ENCODE data around the gene ZCCHC8.
"Not testable (repeated sequence)": the region's sequence is repeated elsewhere in the genome, so short reads cannot be mapped to it uniquely, and the experiment has no call there.

The ZCCHC8 gene

DNA sequence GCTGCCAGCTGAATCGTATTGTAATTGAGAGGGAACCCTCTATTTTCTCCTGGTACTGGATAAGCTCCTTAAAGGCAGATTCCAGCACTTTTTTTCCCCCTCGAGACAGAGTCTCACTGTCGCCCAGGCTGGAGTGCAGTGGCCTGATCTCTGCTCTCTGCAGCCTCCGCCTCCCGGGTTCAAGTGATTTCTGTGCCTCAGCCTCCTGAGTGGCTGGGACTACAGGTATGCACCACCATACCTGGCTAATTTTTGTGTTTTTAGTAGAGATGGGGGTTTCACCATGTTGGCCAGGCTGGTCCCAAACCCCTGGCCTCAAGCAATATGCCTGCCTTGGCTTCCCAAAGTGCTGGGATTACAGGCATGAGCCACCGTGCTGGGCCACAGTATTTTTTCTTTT is 30.9 kb downstream of the ZCCHC8 start:
- DNase-seq = not testable (repeated sequence)

DNA sequence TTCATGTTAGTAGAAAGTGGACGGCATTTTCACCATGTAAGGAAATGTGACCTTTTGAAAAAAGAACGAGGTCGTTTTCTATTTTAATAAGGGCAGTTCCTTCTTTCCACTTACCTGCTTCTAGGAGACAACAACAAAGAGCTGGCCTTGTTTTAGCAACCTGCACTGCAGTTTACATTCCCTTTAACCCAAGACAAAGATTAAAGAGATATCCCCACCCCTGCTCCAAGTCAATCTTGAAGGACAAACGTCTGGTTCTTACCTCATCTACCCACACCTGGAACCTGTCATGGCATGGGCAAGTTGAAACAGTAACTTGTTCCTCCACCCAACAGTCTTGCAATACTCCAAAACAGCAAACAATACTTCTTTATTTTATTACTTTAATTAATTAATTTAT is 32.7 kb downstream of the ZCCHC8 start:
- DNase-seq = no peak

DNA sequence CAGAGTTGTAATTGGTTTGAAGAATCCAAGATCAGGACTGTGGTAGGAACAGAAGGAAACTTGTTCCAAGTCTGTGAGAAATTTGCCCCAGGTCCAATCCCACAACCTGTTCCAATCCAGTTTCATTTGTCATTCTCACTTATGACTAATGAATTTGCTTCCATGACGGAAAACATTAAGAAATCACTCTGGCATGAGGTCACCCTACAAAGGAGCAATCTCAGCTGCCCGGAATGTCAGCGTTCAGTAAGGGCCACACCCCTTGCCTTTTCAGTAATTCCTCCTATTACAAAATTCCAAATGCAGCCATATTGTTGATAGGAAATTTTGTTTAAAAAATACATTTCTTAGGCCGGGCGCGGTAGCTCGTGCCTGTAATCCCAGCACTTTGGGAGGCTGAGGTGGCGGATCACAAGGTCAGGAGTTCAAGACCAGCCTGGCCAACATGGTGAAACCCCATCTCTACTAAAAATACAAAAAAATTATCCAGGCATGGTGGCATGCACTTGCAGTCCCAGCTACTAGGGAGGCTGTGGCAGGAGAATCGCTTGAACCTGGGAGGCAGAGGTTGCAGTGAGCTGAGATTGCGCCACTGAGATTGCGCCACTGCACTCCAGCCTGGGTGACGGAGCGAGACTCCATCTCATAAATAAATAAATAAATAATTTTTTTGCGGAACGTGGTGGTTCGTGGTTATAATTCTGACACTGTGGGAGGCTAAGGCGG is 36.3 kb downstream of the ZCCHC8 start:
- not testable (repeated sequence) for DNase-seq

DNA sequence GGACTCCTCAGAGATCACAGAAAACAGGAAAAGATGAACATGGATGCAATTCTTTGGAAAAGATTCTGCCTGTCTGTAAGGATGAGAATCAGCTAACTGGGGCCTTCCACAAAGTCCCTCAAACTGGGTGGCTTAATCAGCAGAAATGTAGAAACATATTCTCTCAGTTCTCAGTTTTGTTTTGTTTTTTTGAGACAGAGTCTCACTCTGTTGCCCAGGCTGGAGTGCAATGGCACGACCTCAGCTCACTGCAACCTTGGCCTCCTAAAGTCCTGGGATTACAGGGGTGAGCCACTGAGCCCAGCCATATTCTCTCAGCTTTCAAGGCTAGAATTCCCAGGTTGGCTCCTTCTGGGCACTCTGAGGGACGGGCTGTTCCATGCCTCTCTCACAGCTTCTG is 40.1 kb downstream of the ZCCHC8 start:
- no peak for DNase-seq

DNA sequence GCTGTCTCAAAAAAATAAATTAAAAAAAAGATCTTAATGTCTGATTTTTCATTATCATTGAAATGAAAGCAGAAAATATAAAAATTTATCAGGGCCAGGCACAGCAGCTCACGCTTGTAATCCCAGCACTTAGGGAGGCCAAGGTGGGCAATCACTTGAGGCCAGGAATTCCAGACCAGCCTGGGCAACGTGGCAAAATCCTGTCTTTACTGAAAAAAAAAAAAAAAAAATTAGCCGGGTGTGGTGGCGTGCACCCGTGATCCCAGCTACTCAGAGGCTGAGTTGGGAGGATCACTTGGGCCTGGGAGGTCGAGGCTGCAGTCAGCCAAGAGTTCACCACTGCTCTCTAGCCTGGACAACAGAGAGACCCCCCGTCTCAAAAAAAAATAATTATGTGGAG is 40.7 kb downstream of the ZCCHC8 start:
- no peak for DNase-seq

- DNase-seq = no peak
Observed at GRCh38 chr12:122459211-122459610, 41.5 kb downstream of the ZCCHC8 start.

- no peak for DNase-seq
Observed at GRCh38 chr12:122458105-122459035, 42.4 kb downstream of the ZCCHC8 start.

DNA sequence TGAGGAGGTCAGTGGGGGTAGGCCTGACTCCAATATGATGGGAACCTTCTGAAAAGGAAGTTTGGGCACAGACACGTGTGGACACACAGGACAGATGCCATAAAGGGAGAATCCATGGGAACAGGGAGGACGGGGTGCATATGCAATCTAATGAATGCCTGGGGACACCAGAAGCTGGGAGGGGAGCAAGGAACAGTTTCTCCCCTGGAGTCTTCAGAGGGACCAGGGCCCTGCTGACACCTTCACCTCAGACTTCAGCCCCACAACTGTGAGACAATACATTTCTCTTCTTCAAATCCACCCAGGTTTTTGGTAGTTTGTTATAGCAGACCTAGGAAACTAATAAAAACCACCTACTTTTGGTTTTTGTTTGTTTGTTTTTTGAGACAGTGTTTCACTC is 43.1 kb downstream of the ZCCHC8 start:
- no peak for DNase-seq

DNA sequence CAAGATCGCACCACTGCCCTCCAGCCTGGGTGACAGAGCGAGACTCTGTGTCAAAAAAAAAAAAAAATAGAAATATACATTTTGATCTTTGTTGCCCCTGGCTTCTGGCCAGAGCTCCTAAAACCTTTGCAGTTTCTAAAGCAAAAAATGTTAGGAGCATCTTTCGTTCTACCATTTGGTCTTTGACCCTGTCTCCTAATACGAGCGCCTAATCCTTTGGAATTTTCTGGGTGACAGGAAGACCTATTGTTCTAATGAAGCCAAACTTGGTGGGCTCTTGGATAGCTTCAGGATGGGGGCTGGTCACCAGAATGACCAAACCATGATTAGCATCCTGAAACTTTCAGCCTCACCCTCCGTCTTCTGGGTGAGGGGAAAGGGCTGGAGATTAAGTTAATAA is 46.0 kb downstream of the ZCCHC8 start:
- DNase-seq = no peak

DNA sequence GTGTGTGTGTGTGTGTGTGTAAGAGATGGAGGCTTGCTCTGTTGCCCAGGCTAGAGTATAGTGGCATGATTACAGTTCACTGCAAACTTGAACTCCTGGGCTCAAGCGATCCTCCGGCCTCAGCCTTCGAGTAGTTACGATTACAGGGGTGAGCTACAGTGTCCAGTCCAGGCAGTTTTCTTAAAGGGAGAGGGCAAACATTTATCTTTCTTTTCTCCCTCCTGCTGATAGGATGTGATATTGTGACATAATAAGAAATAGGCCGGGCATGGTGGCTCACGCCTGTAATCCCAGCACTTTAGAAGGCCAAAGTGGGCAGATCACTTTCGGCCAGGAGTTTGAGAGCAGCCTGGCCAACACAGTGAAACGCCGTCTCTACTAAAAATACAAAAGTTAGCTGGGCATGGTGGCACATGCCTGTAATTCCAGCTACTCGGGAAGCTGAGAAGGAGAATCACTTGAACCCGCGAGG is 46.4 kb downstream of the ZCCHC8 start:
- no peak for DNase-seq

DNA sequence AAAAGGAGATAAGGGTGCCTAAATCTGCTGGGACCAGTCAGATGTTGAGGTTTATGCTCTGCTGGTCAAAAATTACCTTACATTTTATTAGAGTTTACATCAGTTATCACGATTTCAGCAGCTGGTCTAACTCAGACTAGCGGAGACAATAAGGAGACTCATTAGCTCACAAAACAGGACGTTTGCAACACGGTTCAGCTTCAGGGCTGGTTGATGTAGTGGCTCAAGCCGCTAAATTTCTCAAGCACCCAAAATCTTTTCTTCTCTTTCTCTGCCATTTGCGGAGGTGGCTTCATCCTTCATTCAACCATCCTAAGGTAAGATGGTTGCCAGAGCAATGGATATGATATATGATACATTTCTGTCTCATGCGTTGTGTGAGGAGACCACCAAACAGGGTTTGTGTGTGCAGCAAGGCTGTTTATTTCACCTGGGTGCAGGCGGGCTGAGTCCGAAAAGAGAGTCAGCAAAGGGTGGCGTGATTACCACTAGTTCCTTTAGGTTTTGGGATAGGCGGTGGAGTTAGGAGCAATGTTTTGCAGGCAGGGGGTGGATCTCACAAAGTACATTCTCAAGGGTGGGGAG is 47.9 kb downstream of the ZCCHC8 start:
- no peak for DNase-seq

- no peak for DNase-seq
Observed at GRCh38 chr12:122449317-122449716, 51.4 kb downstream of the ZCCHC8 start.

GRCh38 chr12:122447825-122448224 is 52.9 kb downstream of the ZCCHC8 start:
- not testable (repeated sequence) for DNase-seq

- DNase-seq = not testable (repeated sequence)
Observed at GRCh38 chr12:122446390-122446789, 54.3 kb downstream of the ZCCHC8 start.

DNA sequence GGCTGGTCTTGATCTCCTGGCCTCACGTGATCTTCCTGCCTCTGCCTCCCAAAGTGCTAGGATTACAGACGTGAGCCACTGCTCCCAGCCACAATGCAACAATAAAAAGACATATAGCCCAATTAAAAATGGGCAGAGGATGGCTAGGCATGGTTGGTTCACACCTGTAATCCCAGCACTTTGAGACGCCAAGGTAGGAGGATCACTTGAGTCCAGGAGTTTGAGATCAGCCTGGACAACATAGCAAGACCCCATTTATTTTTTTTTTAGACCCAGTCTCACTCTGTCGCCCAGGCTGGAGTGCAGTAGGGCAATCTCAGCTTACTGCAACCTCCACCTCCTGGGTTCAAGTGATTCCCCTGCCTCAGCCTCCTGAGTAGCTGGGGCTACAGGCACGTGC is 56.7 kb downstream of the ZCCHC8 start:
- not testable (repeated sequence) for DNase-seq

DNA sequence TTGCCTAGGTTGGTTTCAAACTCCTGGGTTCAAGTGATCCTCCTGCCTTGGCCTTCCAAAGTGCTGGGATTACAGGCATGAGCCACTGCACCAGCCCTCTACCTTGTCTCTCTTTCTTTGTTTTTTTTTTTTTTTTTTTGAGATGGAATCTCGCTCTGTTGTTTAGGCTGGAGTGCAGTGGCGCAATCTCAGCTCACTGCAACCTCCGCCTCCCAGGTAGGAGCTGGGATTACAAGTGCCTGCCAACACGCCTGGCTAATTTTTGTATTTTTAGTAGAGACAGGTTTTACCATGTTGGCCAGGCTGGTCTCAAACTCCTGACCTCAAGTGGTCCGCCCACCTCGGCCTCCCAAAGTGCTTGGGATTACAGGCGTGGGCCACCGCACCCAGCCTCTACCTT is 61.9 kb downstream of the ZCCHC8 start:
- DNase-seq = not testable (repeated sequence)

DNA sequence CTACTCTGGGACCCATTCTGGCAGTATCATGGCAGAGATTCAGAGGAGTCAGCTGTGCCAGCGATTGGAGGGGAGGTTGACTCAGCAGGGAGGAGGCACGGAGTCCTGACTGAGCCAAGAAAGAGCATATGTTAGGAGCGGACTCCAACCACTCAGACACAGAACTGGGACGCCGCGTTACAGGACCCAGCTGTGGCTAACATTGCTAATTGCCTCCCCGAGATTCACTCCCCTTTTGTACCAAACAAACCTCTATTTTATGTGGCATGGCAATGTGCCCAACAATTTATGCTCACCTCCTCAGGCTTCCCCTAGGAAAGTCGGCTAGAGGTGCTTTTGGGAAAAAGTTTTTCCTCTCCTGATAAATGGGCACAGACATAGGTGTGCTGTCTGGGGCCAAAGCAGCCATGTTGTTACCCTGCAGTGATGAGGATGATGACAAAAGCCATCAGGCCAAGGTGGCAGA is 63.0 kb downstream of the ZCCHC8 start:
- DNase-seq = peak; percentile 8

- DNase-seq = no peak
Observed at GRCh38 chr12:122435186-122435585, 65.5 kb downstream of the ZCCHC8 start.

DNA sequence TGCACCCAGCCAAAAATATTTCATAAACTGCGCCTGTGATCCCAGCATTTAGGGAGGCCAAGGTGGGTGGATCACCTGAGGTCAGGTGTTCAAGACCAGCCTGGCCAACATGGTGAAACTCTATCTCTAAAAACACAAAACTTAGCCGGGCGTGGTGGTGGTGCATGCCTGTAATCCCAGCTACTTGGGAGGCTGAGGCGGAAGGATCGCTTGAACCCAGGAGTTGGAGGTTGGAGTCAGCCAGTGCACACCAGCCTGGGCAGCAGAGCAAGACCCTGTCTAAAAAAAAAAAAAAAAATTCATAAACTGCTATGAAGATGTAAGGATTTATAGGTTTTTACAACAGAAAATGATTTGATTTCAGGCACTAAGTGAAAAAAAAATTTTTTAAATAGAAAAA is 71.7 kb downstream of the ZCCHC8 start:
- not testable (repeated sequence) for DNase-seq

- DNase-seq = no peak
Observed at GRCh38 chr12:122427403-122427802, 73.3 kb downstream of the ZCCHC8 start.

DNA sequence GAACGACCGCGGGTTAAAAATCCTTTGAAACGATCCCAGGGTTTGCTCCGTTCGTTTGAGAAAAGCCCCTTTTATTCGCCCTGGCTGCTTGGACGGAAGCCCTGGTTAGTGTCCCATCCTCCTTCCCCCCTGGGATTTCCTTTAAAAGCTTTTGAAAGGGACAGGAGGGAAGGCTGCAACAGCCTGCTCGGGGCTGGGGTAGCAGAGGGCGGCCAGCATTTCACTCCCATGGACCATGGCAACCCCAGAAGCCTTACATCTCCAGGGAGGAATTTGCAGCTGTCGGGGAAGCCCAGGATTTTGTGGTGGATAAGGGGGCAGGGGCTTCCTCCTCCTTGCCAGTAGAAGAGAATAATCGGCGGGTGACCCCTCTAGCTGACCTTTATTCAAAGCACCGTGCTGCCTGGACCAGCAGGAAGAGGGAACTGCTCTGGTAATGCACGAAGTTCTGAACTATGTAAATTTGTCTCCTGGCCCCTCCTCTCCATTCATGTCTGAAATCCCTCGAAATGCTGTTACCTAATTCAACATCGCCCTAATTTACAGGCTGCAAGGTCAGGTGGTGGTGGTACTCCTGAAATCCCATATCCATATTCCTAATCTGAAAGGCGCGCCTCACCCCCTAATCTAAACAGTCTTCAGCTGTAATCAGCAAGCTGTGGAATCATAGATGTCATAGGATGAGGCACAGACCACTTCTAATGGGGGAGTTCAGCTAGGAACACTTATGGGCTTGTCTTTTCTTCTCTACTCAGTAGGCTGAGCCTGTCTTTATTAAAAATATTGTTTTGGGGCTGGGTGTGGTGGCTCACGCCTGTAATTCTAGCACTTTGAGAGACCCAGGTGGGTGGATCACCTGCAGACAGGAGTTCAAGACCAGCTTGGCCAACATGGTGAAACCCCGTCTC is 77.2 kb downstream of the ZCCHC8 start:
- peak; percentile 68 for DNase-seq

DNA sequence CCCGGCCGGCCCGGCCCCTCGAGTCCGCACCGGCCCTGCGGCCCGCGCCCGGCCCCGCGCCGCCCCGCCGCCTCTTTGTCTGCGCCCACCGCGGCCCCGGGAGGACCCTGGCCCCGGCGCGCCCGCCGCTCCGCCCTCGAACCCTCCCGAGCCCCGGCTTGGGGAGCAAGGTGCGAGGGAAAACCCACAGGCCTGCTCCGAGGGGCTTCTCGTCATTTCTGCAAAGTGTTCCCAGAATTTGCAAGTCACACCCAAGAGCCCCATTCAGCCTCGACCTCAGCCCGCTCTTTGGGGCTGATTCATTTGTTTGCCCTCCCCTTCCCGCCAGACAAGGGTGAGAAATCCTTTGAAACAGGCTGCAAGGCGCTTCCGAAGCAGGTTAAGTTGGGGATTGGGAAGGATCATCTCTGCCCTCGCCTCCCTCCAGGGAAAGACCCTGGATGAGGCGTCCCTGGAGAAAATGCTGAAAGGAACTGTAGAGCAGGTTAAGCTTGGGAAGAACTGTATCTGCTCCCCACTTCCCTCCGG is 77.9 kb downstream of the ZCCHC8 start:
- DNase-seq = peak; percentile 52

Data from NCI-H146 (cell line).